ENCODE results near the gene CLEC7A.

The CLEC7A gene

DNA sequence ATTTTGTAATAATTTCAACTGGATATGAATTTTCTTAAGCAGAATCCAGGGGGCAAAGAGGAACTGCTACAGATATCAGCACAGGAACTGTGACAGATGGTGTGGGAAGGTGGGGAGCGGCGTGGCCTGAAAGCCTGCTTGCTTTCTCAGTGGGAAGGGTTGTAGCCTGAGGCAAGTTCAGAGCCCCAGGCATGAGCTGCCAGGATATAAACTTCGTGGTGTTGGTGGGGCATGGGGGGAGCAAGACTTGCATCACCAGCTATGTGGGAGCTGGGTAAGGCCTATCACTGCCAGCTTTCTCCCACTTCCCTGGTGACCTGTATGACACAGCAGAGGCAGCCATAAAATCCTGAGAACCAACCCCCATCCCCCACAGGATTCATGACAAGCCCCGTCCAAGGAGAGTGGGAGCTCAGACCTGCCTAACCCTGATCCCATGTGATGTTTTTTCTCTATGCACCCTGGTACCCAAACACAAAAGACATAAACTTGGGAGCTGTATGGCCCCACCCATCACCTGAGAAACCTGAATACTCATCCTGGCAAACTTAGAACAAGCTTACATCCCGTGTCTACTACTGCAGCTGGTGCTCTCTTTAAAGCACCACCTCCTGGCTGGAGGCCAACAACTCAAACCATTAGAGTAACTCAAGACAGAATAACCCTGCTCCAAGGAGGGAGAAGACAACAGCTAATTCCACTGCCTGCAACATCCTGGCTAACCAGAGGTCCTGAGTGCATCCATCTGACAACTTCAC is 47.7 kb downstream of the CLEC7A start:
- no peak for DNase-seq (ENCODE audit: low spot score)

DNA sequence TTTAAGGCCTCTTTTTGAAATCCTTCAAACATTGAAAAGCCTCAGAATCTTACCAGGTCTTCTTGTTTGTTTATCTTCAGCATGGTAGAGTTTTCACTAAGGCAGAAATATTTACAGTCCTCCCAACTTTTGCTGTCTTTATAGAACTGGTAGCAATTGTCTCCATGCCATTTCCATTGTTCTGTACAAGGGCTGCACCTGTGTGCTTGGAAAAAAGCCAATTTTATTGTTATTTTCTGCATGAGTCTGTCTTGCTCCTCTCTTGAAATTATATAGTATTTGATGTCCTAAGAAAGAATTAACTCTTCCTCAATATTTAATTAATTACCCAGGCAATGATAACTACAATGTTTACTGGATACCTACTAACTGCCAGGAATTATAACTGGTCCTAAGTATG is 54.5 kb downstream of the CLEC7A start:
- TF ChIP-seq, protein P1, sequence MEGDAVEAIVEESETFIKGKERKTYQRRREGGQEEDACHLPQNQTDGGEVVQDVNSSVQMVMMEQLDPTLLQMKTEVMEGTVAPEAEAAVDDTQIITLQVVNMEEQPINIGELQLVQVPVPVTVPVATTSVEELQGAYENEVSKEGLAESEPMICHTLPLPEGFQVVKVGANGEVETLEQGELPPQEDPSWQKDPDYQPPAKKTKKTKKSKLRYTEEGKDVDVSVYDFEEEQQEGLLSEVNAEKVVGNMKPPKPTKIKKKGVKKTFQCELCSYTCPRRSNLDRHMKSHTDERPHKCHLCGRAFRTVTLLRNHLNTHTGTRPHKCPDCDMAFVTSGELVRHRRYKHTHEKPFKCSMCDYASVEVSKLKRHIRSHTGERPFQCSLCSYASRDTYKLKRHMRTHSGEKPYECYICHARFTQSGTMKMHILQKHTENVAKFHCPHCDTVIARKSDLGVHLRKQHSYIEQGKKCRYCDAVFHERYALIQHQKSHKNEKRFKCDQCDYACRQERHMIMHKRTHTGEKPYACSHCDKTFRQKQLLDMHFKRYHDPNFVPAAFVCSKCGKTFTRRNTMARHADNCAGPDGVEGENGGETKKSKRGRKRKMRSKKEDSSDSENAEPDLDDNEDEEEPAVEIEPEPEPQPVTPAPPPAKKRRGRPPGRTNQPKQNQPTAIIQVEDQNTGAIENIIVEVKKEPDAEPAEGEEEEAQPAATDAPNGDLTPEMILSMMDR (IDR thresholded peaks at IDR 0.05; ENCODE audit: extremely low read depth, insufficient read depth, missing control alignments), result no peak
- no peak for DNase-seq (ENCODE audit: low spot score)
- in situ Hi-C loops (cut with MboI; ENCODE audit: low pct_unique_long_range_greater_than_20kb, low sequenced_read_pairs, unreplicated experiment), result no loop called here

More for the DNA sequence above, 47.7 kb downstream of the CLEC7A start:
- TF ChIP-seq, protein P1 (IDR thresholded peaks at IDR 0.05; ENCODE audit: extremely low read depth, insufficient read depth, missing control alignments), result no peak
- in situ Hi-C loops (cut with MboI; ENCODE audit: low pct_unique_long_range_greater_than_20kb, low sequenced_read_pairs, unreplicated experiment), result no loop called here

DNA sequence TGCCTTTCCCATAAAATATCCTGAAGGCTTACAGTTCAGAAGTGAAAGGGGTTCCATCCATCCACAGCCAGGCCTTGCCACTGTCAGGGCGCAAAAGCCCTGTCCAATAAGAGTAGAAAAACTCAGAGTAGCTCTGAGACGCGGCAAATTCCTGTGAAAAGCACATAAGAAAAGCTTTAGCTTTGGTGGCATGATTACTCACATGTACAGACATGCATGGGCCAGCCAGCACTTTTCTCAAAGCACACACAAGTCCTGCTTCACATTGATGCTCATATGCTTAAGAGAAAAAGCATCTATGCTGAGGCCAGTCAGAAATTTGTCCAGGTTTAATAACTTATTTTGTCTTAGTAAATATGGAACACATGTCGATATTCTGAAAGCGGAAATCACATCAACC is 56.7 kb downstream of the CLEC7A start:
- TF ChIP-seq, protein P1 (IDR thresholded peaks at IDR 0.05; ENCODE audit: extremely low read depth, insufficient read depth, missing control alignments), result no peak
- no peak for DNase-seq (ENCODE audit: low spot score)
- in situ Hi-C loops (cut with MboI; ENCODE audit: low pct_unique_long_range_greater_than_20kb, low sequenced_read_pairs, unreplicated experiment), result no loop called here

DNA sequence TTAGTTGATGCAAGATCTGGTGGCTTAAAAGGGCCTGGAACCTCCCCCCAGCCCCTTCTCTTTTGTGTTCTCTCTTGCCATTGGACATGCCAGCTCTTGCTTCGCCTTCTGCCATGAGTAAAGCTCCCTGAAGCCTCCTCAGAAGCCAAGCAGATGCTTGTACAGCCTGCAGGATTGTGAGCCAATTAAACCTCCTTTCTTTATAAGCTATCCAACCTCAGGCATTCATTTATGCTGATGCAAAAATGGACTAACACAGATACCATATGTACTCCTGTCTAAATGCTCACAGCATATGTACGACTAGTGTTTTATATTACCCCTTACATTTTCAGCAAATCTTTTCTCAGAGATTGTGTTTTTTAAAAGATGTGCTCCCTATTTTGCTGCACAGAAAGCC is 57.9 kb downstream of the CLEC7A start:
- TF ChIP-seq, protein P1 (IDR thresholded peaks at IDR 0.05; ENCODE audit: extremely low read depth, insufficient read depth, missing control alignments), result no peak
- in situ Hi-C loops (cut with MboI; ENCODE audit: low pct_unique_long_range_greater_than_20kb, low sequenced_read_pairs, unreplicated experiment), result no loop called here
- no peak for DNase-seq (ENCODE audit: low spot score)

DNA sequence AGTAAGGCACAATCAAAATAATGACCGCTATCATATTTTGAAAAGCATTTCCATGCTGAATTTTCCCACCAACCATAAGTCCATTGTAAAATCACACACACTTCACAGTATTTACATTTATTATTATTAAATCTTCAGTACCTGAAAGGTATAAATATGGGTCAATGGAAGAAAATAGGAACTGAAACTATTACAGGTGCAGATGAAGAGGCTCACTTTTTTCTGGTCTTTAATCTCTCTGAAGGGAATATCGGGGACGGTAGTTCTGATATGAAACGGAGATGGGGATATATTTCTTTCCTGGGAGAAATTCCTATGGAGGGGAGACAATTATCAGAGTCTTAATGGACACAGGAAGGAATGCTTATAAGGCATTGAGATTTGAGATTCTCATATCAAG is 59.6 kb downstream of the CLEC7A start:
- no peak for DNase-seq (ENCODE audit: low spot score)
- in situ Hi-C loops (cut with MboI; ENCODE audit: low pct_unique_long_range_greater_than_20kb, low sequenced_read_pairs, unreplicated experiment), result no loop called here
- TF ChIP-seq, protein P1 (IDR thresholded peaks at IDR 0.05; ENCODE audit: extremely low read depth, insufficient read depth, missing control alignments), result no peak

DNA sequence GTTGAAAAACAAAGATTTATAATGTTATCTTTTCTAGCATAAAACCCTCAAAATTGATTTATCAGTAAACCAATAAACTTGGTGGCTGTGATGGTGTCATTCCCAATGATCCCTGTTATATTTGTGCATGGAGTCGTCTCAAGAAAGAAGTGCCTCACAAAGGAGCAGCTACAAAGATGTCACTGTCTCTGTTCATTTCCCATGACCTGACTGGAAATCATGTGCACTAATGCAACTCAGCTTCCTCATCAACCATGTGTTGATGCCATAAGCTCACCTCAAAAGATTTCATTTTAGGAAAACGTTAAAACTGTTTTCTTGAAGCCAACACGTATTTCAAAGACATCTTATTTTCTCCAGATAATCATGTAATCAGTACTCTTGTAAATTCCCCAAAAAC is 60.0 kb downstream of the CLEC7A start:
- TF ChIP-seq, protein P1 (IDR thresholded peaks at IDR 0.05; ENCODE audit: extremely low read depth, insufficient read depth, missing control alignments), result no peak
- in situ Hi-C loops (cut with MboI; ENCODE audit: low pct_unique_long_range_greater_than_20kb, low sequenced_read_pairs, unreplicated experiment), result no loop called here
- DNase-seq (ENCODE audit: low spot score), result no peak
